WTC11 (cell line): Measurements from ENCODE around the gene DPP4.

Experiments
- CTCF ChIP-seq: fragments of 200-600 bp; IDR thresholded peaks from 2 replicates; pipeline ENCODE4 v1.8.0; 2022; ENCODE audit warnings: antibody characterized with exemption
- IRF2 ChIP-seq: sonication (generic); formaldehyde crosslinking; IDR thresholded peaks from 2 replicates; pipeline ENCODE4 v1.8.0; 2022; ENCODE audit warnings: low read depth, missing genetic modification reagents, borderline replicate concordance
- JUN ChIP-seq: sonication (generic); formaldehyde crosslinking; IDR thresholded peaks from 2 replicates; pipeline ENCODE4 v1.8.0; 2023; ENCODE audit warnings: mild to moderate bottlenecking, missing genetic modification reagents
- MAX ChIP-seq: sonication (generic); formaldehyde crosslinking; IDR thresholded peaks from 2 replicates; pipeline ENCODE4 v1.8.0; 2022; ENCODE audit warnings: mild to moderate bottlenecking, missing genetic modification reagents
- SOX15 ChIP-seq: fragments of 250-450 bp; sonication (Bioruptor Pico); IDR thresholded peaks from 2 replicates; pipeline ENCODE4 v1.9.0; 2021; ENCODE audit warnings: mild to moderate bottlenecking
- ZNF425 ChIP-seq: fragments of 250-450 bp; sonication (Bioruptor Pico); conservative IDR thresholded peaks from 2 replicates; pipeline ENCODE4 v1.9.0; 2021; ENCODE audit warnings: mild to moderate bottlenecking

- TF ChIP-seq CTCF = no peak
- no peak for TF ChIP-seq MAX (CRISPR knock-in tag)
- TF ChIP-seq JUN (CRISPR knock-in tag) = no peak
- no peak for TF ChIP-seq IRF2 (CRISPR knock-in tag)
- TF ChIP-seq ZNF425 (CRISPR knock-in tag) = no peak
- no peak for TF ChIP-seq SOX15
Observed at GRCh38 chr2:162113776-162114168, 39.8 kb upstream of the DPP4 start.
